Measurements from ENCODE around the gene GTF2A1. TPM values are rescaled to one million over a fixed set of nuclear protein-coding genes. Genes with fewer than 3 reads are reported as not detected.

Gene GTF2A1
- total RNA-seq, 1 donor from 2014 or later = 20.1 TPM

DNA sequence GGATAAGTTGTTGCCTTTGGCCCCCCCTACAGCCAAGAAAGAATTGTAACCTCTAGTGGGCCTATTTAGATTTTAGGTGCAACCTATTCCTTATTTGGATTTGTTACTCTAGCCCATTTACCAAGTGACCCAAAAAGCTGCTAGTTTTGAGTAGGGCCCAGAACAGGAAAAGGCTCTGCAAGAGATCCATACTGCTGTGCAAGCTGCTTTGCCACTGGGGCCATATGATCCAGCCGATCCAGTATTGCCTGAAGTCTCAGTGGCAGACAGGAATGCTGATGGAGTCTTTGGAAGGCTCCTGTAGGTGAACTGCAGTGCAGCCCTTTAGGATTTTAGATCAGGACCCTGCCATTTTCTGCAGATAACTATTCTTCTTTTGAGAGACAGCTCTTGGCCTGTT lies 12.9 kb upstream of the GTF2A1 start:
- DNase-seq (ENCODE audit: low read depth) = no peak

DNA sequence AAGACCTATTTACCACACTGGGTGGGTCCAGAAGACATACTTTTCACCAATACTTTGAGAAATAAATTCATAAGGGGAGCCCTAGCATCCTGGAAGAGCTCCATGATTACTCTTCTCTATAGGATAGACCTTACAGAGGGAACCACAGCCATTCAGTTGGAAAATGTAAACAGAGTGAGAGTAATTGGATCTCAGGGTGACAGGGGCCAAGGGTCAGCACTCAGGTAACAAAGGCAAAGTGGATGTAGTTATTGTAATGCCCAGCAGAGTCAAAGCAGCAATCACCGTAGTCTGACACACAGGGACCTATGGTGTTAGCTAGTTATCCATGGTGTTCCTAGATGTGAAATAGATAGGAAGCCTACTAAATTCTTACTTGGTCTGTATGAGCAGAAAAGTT lies 10.8 kb upstream of the GTF2A1 start:
- DNase-seq (ENCODE audit: low read depth) = no peak

DNA sequence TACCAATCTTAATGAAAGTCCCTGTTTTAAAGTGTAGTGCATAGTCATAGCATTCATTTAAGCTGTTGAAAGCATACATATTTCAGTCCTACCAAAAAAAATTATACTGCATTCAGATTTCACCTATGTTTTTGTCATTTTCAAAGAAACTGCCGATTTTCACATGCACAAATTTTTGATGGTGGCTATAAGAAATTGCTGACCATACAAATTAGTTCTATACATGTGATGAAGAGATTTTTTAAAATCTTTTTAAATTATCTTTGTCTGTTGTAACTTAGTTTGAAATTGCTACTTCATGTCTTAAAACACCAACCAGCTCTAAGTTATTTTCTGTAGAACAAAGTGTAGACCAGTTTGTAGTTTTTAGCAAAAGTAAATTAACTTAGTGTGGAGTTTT lies 3.5 kb upstream of the GTF2A1 start:
- DNase-seq (ENCODE audit: low read depth) = no peak

DNA sequence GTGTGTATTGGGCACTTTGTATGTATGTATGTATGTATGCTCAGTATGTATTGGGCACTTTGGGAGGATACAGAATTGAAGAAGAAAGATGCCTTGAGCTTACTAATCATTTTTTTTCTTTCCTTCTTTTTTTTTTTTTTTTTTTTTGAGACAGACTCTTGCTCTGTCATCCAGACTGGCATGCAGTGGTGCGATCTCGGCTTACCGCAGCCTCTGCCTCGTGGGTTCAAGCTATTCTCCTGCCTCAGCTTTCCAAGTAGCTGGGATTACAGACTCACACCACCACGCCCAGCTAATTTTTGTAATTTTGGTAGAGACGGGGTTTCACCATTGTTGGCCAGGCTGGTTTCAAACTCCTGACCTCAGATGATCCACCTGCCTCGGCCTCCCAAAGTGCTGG lies 3.0 kb upstream of the GTF2A1 start:
- peak; percentile 71 for DNase-seq (ENCODE audit: low read depth)

DNA sequence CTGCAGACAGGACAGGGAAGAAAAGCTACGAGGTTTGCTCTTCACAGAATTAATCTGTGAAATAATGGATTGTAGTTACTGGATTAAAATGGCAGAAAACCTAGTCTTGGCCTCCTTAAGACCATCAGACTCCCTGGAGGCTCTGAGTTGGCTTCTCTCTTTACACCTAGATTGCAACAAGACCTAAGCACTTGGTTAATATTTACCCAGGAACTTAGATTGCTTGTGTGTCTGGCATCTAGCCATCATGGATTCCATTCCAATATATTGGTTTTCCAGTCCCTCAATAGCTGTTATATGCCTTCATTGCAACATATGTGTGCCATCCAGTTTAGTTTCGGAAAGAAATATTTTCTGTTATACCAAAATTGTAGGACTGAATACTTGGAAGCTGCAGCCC lies 1.9 kb upstream of the GTF2A1 start:
- no peak for DNase-seq (ENCODE audit: low read depth)

DNA sequence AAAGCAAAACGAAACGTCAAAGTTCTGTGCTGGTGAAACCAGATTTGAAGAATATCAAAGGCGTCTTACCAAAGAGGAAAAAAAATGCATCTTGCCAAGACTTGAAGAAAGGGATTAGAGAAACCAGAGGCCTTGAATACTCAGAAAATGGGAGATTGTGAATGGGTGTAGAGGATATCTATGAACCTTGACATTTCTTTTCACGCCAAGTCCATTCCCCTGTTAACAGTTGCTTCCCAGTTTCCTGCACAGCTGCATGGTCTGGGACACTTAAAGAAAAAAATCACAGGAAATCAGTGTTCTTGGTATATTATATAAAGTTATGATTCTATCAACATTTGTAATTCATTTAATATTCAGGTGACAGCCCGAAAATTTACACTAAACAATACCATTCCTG lies 1.4 kb upstream of the GTF2A1 start:
- no peak for DNase-seq (ENCODE audit: low read depth)

DNA sequence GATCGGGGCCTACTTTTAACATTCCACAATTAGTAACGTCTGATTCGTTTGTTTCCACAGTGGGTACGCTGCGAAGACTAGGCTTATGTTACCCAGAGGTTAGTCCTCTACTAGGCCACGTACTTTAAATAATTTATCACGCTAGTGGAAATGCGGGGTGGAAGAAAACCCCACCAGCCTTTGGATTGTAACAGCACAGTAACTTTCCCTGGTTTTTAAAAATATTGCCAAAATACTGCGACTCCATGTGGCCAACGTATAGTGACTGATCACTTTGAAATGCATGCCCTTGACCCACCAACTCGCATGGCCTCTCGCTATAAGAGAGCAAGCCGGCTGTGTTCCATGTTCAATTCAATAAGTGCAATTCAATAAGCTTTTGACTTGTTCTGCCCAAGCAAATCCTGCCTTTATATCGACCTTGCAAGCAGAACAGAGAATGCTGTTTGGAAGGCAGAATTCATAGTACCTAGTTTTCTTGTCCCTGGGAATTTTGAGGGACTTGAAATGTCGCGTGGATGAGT lies 882 bp upstream of the GTF2A1 start:
- DNase-seq (ENCODE audit: low read depth) = no peak

DNA sequence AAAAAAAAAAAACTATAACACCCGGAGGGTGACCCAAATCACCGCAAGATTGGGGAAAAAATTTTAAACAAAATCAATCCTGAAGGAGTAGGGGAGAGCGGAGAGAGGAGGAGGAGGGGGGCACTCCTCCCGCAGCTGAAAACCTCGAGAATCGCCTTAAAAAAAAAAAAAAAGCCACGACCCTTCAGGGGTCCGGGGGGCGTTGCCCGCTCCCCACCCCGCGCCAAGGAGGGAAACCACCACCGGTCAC lies 254 bp downstream of the GTF2A1 start:
- no peak for DNase-seq (ENCODE audit: low read depth)

DNA sequence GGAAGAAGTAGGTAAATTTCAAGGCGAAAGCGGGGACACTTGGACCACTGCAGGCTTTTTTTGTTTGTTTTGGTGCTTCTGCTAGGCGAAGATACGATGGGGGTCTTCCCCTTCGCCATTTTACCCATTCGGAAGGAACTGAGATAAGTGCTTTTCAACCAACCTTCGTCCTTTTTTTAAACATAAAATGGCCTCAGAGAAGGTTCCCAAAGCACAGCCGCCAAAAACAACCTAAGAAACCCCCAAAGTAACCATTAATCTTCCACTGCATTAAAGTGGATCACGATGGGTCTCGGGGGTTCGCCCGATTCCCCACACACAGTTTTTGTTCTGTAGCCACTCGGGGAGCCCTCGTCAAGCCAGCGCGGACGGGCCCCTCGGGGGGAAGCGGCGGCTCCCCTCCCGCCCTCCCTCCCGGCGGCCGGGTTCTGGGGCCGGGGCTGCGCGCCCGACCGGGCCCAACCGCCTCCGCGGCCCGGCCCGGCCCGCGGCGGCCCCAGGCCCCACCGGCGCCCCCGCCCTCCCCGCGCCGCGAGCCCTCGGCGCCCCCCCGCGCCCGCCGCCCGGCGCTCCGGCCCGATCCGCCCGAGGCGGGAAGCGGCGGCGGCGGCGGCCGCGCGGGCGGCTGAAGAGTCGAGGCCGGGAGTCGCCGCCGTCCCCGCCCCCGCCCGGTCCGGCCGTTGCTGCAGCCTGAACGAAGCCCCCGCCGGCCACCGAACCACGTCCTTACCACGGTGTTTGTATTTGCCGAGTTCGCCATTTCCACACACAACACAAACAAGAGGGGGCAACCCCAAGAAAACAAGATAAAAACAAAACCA lies 790 bp downstream of the GTF2A1 start:
- peak; percentile 56 for DNase-seq (ENCODE audit: low read depth)

DNA sequence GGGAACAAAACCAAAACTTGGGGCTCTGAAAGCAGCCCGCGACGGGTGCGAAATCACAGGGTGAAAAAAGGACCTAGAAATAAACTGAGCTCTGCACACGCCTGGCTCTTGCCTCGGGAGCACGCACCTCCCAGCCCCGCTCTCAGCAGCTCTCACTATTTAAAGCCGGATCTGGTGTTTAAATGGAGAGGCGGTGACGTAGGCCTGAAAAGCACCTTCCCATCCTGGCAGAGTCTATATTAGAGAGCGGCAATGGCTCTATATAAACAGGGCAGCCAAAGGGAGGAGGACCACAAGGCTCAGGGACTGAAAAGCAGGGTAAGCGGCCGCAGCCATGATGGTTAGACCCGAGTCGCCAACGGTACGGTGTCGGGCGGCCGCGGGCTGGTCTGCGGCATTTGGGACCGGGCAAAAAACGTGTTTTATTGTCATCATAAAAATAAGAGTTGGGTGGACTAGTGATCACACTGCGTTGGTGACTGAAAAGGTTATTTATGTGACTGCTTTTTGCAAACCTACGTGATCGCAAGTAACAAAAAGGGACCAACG lies 1.5 kb downstream of the GTF2A1 start:
- peak; percentile 99 for DNase-seq (ENCODE audit: low read depth)

DNA sequence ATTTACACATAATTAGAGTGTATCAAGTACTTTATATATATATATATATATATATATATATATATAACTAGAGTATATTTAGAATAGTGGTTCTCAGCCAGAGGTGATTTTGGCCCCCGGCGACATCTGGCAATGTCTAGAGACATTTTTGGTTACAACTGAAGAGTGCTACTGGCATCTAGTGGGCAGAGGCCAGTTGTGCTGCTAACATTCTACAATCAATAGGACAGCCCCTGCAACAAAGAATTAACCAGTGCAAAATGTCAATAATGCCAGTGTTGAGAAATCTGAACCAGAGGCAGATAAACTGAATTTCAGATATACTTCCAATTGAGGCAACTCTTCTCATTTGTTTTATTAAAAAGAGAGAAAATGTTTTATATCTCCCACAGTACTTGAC lies 8.9 kb downstream of the GTF2A1 start:
- peak; percentile 39 for DNase-seq (ENCODE audit: low read depth)

DNA sequence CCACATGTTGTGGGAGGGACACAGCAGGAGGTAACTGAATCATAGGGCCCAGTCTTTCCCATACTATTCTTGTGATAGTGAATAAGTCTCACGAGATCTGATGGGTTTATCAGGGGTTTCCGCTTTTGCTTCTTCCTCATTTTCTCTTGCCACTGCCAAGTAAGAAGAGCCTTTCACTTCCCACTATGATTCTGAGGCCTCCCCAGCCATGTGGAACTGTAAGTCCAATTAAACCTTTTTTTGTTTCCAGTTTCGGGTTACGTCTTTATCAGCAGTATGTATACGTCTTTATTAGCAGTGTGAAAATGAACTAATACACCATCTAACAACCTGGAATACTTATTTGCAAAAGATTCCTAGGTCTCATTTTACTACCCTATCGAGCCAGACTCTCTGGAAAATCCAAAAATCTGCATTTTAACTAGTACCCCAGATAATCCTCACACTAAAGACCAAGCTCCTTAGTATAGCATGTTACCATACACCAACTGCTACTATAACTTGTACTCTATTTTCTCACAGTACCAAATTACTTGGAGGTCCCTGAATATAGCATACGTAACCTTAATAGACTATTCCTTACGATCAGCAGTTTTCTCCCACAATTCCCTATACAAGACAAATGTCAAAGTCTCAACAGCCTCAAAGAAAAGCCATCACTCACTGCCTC lies 11.5 kb downstream of the GTF2A1 start:
- DNase-seq (ENCODE audit: low read depth) = no peak

DNA sequence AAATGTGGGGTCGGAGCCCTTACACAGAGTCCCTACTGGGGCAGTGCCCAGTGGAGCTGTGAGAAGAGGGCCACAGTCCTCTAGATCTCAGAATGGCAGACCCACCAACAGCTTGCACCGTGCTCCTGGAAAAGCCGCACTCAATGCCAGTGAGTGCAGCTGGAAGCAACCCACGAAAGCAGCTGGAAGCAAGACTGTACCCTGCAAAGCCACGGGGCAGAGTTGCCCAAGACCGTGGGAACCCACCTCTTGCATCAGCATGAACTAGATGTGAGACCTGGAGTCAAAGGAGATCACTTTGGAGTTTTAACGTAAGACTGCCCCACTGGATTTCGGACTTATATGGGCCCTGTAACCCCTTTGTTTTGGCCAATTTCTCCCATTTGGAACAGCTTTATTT lies 12.3 kb downstream of the GTF2A1 start:
- peak; percentile 46 for DNase-seq (ENCODE audit: low read depth)

DNA sequence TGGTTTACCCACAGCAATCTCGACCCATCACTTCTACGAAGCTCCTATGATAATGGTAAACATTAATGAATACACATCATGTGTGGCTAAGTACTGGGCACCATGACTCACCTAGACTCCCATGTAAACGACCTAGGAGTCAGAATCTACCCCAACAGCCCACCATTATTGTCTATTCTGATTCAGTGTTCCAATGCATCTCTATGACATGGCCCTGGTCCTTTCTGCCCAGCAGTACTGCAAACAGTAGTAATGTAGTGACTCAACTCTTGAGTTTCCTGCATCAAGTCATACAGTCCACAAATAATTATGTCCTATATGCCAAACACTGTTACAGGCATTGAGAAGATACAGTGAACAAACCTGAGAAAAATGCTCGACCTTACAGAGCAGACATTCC lies 14.6 kb downstream of the GTF2A1 start:
- DNase-seq (ENCODE audit: low read depth) = no peak

DNA sequence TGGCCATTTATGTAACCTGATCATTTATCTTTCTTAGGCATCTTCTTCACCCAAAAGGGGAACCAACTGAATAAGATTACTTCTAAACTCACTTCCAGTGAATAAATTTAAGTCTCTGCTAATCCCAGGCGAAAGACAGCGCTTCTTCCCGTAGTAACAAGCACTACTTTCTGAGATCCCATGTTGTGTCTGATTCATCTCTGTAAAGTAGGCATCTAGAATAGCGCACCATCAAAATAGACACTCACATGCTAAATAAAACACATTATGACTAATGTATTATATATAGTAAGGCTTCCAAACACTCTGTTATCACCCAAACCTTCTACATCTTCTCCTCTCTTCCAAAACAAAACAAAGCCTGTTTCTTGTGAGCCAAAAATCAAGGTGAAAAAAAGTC lies 15.1 kb downstream of the GTF2A1 start:
- DNase-seq (ENCODE audit: low read depth) = peak; percentile 18

DNA sequence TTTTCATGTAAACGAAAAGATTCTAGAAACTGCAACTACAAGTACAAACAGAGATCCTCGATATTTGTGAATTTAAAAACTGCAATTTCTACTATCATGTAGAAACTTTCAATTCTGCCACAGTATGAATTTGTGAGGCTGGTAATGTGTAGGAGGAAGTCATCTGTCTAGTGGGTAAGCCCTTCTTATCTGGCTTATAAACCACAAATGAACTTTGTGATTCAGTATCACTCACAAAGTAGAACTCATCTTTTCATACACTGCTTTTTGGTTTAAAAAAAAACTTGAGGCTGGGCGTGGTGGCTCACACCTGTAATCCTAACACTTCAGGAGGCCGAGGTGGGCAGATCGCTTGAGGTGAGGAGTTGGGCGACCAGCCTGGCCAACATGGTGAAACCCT lies 20.7 kb downstream of the GTF2A1 start:
- no peak for DNase-seq (ENCODE audit: low read depth)

DNA sequence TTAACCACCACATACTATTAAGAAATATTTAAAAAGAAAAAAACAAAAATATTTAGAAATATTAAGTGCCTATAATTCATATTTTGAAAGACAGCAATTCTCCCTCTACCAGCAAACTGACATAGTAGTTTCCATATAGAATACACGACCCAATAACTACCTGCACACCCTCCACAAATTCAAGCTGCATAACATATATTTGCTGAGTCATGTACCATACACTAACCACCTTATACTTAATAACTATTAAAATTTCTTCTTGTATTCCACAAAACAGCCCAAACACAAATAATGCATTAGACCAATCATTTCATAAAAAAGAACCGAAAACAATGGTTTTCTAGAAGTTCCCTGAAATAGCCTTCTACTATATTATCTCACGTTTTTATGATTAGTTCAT lies 21.7 kb downstream of the GTF2A1 start:
- no peak for DNase-seq (ENCODE audit: low read depth)

DNA sequence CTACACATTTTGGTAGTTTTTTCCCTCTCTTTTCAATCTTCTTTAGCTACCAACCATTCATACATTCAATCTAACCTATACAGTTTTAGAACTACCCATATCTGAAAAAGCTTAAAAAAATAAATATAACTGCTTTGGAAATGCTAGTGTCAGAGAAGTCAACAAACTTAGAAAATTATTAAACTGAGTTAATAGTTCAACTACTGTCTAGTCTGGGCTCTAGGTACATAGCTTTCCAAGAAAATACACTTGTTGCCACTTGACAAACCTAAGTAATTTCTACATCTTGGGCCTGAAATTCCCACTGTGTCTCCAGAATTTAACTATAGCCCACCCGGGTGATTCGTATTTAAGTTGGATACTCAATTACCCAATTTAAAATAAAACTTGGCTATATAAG lies 22.1 kb downstream of the GTF2A1 start:
- DNase-seq (ENCODE audit: low read depth) = no peak

DNA sequence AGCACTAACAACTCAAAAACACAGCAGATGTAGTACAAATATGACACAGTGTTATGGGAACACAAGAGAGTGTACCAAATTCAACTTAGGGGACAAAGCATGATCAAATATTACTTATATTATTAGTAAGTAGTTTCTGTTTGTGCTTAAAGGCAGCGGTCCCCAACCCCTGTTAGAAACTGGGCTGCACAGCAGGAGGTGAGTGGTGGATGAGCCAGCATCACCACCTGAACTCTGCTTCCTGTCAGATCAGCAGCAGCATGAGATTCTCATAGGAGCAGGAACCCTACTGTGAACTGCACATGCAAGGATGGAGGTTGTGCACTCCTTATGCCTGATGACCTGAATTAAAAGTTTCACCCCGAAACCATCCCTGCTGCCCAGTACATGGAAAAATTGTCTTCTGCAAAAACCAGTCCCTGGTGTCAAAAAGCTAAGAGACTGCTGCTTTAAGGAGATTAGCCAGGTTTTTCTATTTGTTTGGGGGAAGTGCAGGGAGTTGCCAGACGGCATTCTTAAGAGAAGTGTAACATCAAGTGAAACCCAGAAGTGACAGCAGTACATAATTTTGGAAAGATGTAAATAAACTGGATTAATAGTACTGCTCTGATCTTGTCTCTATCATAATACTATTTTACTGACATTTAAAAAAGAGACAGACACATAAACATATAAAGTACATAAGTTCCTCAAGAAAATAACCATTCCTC lies 26.7 kb downstream of the GTF2A1 start:
- no peak for DNase-seq (ENCODE audit: low read depth)

DNA sequence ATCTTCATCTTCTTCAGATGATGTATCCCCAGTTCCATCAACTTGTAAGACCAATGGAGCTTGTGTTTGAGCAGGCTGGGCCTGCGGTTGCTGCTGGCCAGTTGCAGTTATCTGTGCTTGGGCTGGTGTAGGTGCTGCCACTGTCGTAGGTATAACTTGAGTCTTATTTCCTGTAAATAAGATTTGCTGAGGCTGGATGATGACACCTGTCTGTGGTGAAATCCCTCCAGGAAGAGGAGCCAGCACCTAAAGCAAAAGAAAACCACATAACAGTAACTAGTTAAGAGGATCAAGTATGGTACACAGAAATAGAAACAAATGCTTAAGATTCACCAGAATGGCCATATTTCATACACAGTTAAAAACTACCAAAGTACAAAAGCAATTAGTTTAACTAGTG lies 28.2 kb downstream of the GTF2A1 start:
- DNase-seq (ENCODE audit: low read depth) = no peak

DNA sequence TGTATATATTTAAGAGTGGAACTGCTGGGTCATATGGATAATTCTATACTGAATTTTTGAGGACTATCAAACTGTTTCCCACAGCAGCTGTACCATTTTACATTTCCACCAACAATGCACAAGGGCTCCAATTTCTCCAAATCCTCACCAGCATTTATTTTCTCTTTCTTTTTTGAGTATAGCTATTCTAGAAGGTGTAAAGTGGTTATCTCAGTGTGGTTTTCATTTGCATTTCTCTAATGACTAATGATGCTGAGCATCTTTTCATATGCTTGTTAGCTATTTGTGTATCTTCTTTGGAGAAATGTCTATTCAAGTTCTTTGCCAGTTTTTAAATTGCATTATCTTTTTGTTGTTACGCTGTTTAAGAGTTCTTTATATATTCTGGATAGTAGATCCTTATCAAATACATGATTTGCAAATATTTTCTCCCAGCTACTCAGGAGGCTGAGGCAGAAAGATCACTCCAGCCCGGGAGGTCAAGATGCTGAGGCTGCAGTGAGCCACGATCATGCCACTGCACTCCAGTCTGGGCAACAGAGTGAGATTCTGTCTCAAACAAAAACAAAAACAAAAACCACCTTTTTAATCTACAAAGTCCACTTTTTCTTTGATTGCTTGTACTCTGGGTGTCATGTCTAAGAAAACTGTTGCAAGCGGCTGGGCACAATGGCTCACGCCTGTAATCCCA lies 32.8 kb downstream of the GTF2A1 start:
- DNase-seq (ENCODE audit: low read depth) = no peak

DNA sequence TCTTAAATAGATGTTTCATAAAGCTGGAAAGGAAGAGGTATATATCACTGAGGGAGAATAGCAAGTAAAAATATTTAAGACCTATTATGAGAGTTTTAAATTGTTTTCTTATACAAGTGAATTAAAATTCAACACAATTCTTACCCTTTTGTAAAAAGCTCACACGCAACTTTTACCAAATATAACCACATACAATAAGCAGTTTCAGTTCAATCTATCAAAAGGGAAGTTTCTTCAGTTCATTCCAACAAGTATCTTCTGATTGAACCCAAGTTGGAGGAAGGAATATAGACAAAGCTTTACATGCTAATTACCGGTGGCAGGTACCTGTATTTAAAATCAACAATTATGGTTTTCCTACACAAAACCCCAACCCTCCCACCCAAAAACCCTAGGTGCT lies 41.1 kb downstream of the GTF2A1 start:
- DNase-seq (ENCODE audit: low read depth) = no peak
